HG03175 (cell line): ENCODE measurements around the gene BTG1.

Experiments
- ATAC-seq: cut with Tn5 transposase; IDR thresholded peaks from one replicate; pipeline ENCODE4 v1.9.1; 2021; ENCODE audit warnings: mild to moderate bottlenecking, moderate library complexity; ENCODE audit not compliant: unreplicated experiment

Gene BTG1

GRCh38 chr12:92145731-92146496 lies at the start of gene BTG1:
TSS of gene BTG1 (minus strand) at chr12:92145846. CDS start at chr12:92145535, 311 bp downstream.
- ATAC-seq = peak; percentile 73

GRCh38 chr12:92194561-92194960 lies 48.9 kb upstream of the BTG1 start:
- ATAC-seq = no peak

- ATAC-seq = no peak
Measured at GRCh38 chr12:92193846-92194245, 48.2 kb upstream of the BTG1 start.

GRCh38 chr12:92193063-92193462 lies 47.4 kb upstream of the BTG1 start:
- ATAC-seq = no peak

- ATAC-seq = no peak
Measured at GRCh38 chr12:92192360-92192759, 46.7 kb upstream of the BTG1 start.

- no peak for ATAC-seq
Measured at GRCh38 chr12:92191061-92191460, 45.4 kb upstream of the BTG1 start.

GRCh38 chr12:92188517-92189188 lies 43.0 kb upstream of the BTG1 start:
- ATAC-seq = no peak

GRCh38 chr12:92186038-92186470 lies 40.4 kb upstream of the BTG1 start:
- ATAC-seq = peak; percentile 33

- peak; percentile 61 for ATAC-seq
Measured at GRCh38 chr12:92185052-92185451, 39.4 kb upstream of the BTG1 start.

GRCh38 chr12:92183575-92183974 lies 37.9 kb upstream of the BTG1 start:
- ATAC-seq = no peak

GRCh38 chr12:92178340-92178739 lies 32.7 kb upstream of the BTG1 start:
- ATAC-seq = no peak

GRCh38 chr12:92176646-92177045 lies 31.0 kb upstream of the BTG1 start:
- no peak for ATAC-seq

GRCh38 chr12:92175961-92176360 lies 30.3 kb upstream of the BTG1 start:
- ATAC-seq = no peak

GRCh38 chr12:92170050-92170449 lies 24.4 kb upstream of the BTG1 start:
- ATAC-seq = no peak

- ATAC-seq = no peak
Measured at GRCh38 chr12:92167075-92167474, 21.4 kb upstream of the BTG1 start.

- no peak for ATAC-seq
Measured at GRCh38 chr12:92164712-92165111, 19.1 kb upstream of the BTG1 start.

GRCh38 chr12:92162079-92162478 lies 16.4 kb upstream of the BTG1 start:
- no peak for ATAC-seq

- no peak for ATAC-seq
Measured at GRCh38 chr12:92158796-92159439, 13.3 kb upstream of the BTG1 start.

GRCh38 chr12:92156704-92157395 lies 11.2 kb upstream of the BTG1 start:
- ATAC-seq = no peak

GRCh38 chr12:92156139-92156538 lies 10.5 kb upstream of the BTG1 start:
- no peak for ATAC-seq

GRCh38 chr12:92155733-92156132 lies 10.1 kb upstream of the BTG1 start:
- no peak for ATAC-seq
